PC-3 (cell line): ENCODE results near the gene NOP53. TPM values are rescaled to one million over a fixed set of nuclear protein-coding genes. Genes with fewer than 3 reads are reported as not detected.
"Not testable (repeated sequence)": the region's sequence is repeated elsewhere in the genome, so short reads cannot be mapped to it uniquely, and the experiment has no call there.

Experiments used
- ATAC-seq: fragments of 200-7000 bp; cut with Tn5 transposase; 2 replicates; pipeline ENCODE4 v1.9.1; 2020; ENCODE audit warnings: mild to moderate bottlenecking, moderate library complexity
- BruUV-seq: library from RNA; stranded (reverse); fragments of 400-500 nt; replicated peaks from 2 replicates; lab custom pipeline; 2021; lab: Mats Ljungman, UMichigan
- CTCF ChIA-PET: fragments of 300-600 bp; sonication (Branson Sonifier 250); formaldehyde crosslinking; loops from one replicate; lab custom pipeline; 2022; ENCODE audit warnings: antibody characterized with exemption; lab: Charles Lee
- POLR2A ChIA-PET: fragments of 300-600 bp; sonication (Branson Sonifier 250); formaldehyde crosslinking; loops from one replicate; lab custom pipeline; 2022; ENCODE audit warnings: antibody characterized with exemption; ENCODE audit not compliant: unreplicated experiment; lab: Charles Lee
- DNase-seq: peaks from one replicate; pipeline ENCODE4 v3.0.0-alpha.2; 2015
- H2AFZ ChIP-seq: fragments of 300-600 bp; sonication (generic); 2 replicates; pipeline ENCODE4 v1.6.0; 2016; ENCODE audit warnings: antibody characterized with exemption, low read length
- H3F3A ChIP-seq: fragments of 300-600 bp; sonication (generic); one replicate; pipeline ENCODE4 v1.6.0; 2017; ENCODE audit warnings: antibody characterized with exemption, low read length, control low read depth, mild to moderate bottlenecking; ENCODE audit not compliant: unreplicated experiment
- H3K27ac ChIP-seq: fragments of 300-600 bp; sonication (generic); 2 replicates; pipeline ENCODE4 v1.5.1; 2016; ENCODE audit warnings: mild to moderate bottlenecking, low read length
- H3K27me3 ChIP-seq: fragments of 300-600 bp; sonication (generic); 2 replicates; pipeline ENCODE4 v1.6.1; 2016; ENCODE audit warnings: low read length, mixed read lengths
- H3K36me3 ChIP-seq: fragments of 300-600 bp; sonication (generic); 2 replicates; pipeline ENCODE4 v1.6.1; 2016; ENCODE audit warnings: low read depth, mixed run types, low read length, mixed read lengths
- H3K4me1 ChIP-seq: fragments of 300-600 bp; sonication (generic); 2 replicates; pipeline ENCODE4 v1.5.1; 2016; ENCODE audit warnings: low read length; ENCODE audit not compliant: insufficient read depth
- H3K4me2 ChIP-seq: fragments of 300-600 bp; sonication (generic); 2 replicates; pipeline ENCODE4 v1.6.0; 2016; ENCODE audit warnings: low read length
- H3K4me3 ChIP-seq: fragments of 300-600 bp; sonication (generic); 2 replicates; pipeline ENCODE4 v1.5.1; 2016; ENCODE audit warnings: mild to moderate bottlenecking, low read length, mixed read lengths
- H3K79me2 ChIP-seq: fragments of 300-600 bp; sonication (generic); 2 replicates; pipeline ENCODE4 v1.6.1; 2017; ENCODE audit warnings: low read length, mixed read lengths
- H3K9ac ChIP-seq: fragments of 300-600 bp; sonication (generic); 2 replicates; pipeline ENCODE4 v1.6.0; 2016; ENCODE audit warnings: mild to moderate bottlenecking, low read length
- H3K9me2 ChIP-seq: fragments of 300-600 bp; sonication (generic); replicated peaks from 2 replicates; pipeline ENCODE4 v1.6.1; 2016; ENCODE audit warnings: mixed run types, low read length, mixed read lengths
- H3K9me3 ChIP-seq: fragments of 300-600 bp; sonication (generic); 2 replicates; pipeline ENCODE4 v1.6.1; 2016; ENCODE audit warnings: low read length, mixed read lengths
- H4K20me1 ChIP-seq: fragments of 300-600 bp; sonication (generic); 2 replicates; pipeline ENCODE4 v1.6.1; 2016; ENCODE audit warnings: low read length, mixed read lengths
- EZH2 ChIP-seq: fragments of 300-600 bp; sonication (generic); IDR thresholded peaks from one replicate; pipeline ENCODE4 v1.6.1; 2017; ENCODE audit warnings: antibody characterized with exemption, mild to moderate bottlenecking, low read length; ENCODE audit not compliant: unreplicated experiment
- EZH2phosphoT487 ChIP-seq: fragments of 300-600 bp; sonication (generic); IDR thresholded peaks from 2 replicates; pipeline ENCODE4 v1.6.1; 2018; ENCODE audit warnings: mild to moderate bottlenecking, antibody characterized with exemption, low read length, borderline replicate concordance
- intact Hi-C: fragments of 100-400 bp; cut with micrococcal nuclease; formaldehyde crosslinking; loops from 2 replicates; pipeline ENCODE4 v1.9.0; 2023
- total RNA-seq: library from RNA; depleted of rRNA; stranded (reverse); fragments of >200 nt; gene quantifications from 2 replicates; pipeline ENCODE4 v1.2.3, GENCODE V29; 2014
- TF ChIP-seq, protein P1 (sequence below): fragments of 300-600 bp; sonication (generic); conservative IDR thresholded peaks from 2 replicates; pipeline ENCODE4 v1.5.1; 2017; ENCODE audit warnings: antibody characterized with exemption, low read depth, mild to moderate bottlenecking, low read length

NOP53 gene
- total RNA-seq, 1 experiment from 2014 or later = 61.5 TPM

DNA sequence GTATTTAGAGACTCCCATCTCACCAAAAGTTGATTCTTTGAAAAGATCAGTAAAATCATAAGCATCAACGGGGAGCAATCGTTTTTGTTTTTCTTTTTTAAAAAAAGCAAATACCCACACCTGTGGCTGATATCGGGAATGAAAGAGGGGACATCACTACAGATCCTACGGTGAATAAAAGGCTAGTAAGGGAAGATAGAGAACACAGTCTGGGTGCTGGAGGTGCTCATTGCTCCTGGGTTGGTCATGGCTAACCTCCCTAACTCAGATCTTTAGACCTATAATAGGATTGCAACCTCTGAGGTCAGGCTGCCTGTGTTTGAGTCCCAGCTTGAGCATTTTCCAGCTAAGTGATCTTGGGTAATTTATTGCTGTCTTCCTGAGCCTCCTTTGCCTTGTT, 31.0 kb upstream of the NOP53 start:
- Histone ChIP-seq H3K9me2 (no peaks in the 10 kb centered on the region), H3K27ac (no peak overlapping the region), H3K27me3 (no peaks in the 10 kb centered on the region), H3F3A (no peaks in the 10 kb centered on the region), H3K9me3 (no peaks in the 10 kb centered on the region), H3K36me3 (no peaks in the 10 kb centered on the region), H3K4me3 (no peak overlapping the region), H4K20me1 (no peaks in the 10 kb centered on the region), H3K79me2 (no peaks in the 10 kb centered on the region), H3K4me1 (no peaks in the 10 kb centered on the region), H2AFZ (no peak overlapping the region), H3K4me2 (no peak overlapping the region), H3K9ac (no peak overlapping the region)
- DNase-seq = no peak
- CTCF ChIA-PET = interaction anchor here (2.6 kb wide), 1 partner anchor 29 kb away, joined by 8 read pairs; no protein-coding TSS in a partner anchor
- POLR2A ChIA-PET = no interaction called here
- intact Hi-C loops = no loop called here
- no peak for ATAC-seq
- BruUV-seq = no TSS peak
- TF ChIP-seq EZH2phosphoT487 (no peak), EZH2 (no peak)
- TF ChIP-seq, protein P1, sequence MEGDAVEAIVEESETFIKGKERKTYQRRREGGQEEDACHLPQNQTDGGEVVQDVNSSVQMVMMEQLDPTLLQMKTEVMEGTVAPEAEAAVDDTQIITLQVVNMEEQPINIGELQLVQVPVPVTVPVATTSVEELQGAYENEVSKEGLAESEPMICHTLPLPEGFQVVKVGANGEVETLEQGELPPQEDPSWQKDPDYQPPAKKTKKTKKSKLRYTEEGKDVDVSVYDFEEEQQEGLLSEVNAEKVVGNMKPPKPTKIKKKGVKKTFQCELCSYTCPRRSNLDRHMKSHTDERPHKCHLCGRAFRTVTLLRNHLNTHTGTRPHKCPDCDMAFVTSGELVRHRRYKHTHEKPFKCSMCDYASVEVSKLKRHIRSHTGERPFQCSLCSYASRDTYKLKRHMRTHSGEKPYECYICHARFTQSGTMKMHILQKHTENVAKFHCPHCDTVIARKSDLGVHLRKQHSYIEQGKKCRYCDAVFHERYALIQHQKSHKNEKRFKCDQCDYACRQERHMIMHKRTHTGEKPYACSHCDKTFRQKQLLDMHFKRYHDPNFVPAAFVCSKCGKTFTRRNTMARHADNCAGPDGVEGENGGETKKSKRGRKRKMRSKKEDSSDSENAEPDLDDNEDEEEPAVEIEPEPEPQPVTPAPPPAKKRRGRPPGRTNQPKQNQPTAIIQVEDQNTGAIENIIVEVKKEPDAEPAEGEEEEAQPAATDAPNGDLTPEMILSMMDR = no peak

DNA sequence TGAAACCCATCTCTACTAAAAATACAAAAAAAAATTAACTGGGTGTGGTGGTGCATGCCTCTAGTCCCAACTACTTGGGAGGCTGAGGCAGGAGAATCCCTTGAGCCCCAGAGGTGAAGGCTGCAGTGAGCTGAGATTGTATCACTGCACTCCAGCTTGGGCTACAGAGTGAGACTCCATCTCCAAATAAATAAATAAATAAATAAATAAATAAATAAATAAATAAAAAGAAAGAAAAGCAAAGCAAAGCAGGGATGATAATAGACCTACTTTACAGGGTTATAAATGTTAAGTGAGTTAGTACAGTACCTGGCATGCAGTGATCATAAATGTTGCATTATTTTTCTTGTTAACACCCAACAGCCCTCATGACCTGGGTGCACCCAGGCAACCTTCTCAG, 30.5 kb upstream of the NOP53 start:
- H3K9me2 ChIP-seq, intact Hi-C loops, H3K4me2 ChIP-seq, H4K20me1 ChIP-seq, H3K4me3 ChIP-seq, H3K4me1 ChIP-seq, ATAC-seq, H3K27ac ChIP-seq, H3K9ac ChIP-seq, DNase-seq, H3K36me3 ChIP-seq, BruUV-seq, H2AFZ ChIP-seq, H3K79me2 ChIP-seq, CTCF ChIA-PET, H3F3A ChIP-seq, H3K9me3 ChIP-seq, H3K27me3 ChIP-seq, POLR2A ChIA-PET: not testable (repeated sequence)

DNA sequence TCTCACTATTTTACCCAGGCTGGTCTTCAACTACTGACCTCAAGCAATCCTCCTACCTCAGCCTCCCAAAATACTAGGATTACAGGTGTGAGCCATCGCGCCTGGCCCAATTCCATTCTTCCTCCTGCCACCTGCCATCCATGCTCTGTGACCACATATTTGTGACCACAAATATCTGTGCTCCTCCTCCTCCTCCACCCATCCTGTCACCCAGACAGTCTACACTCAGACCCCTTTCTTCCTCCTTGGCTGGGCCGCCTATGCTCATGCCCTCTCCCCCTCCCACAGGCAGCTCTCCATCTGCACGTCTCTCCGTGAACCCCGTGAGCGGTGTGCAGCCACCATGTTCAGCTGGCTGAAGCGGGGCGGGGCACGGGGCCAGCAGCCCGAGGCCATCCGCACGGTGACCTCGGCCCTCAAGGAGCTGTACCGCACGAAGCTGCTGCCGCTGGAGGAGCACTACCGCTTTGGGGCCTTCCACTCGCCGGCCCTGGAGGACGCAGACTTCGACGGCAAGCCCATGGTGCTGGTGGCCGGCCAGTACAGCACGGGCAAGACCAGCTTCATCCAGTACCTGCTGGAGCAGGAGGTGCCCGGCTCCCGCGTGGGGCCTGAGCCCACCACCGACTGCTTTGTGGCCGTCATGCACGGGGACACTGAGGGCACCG, 28.9 kb upstream of the NOP53 start:
- no peaks in the 10 kb centered on the region for H4K20me1 ChIP-seq
- BruUV-seq = no TSS peak
- no peak overlapping the region for H3K4me3 ChIP-seq
- no peak overlapping the region for H3K27ac ChIP-seq
- intact Hi-C loops = no loop called here
- H3K79me2 ChIP-seq = no peaks in the 10 kb centered on the region
- DNase-seq (no peak), ATAC-seq (no peak)
- H2AFZ ChIP-seq = no peak overlapping the region
- H3K36me3 ChIP-seq = no peaks in the 10 kb centered on the region
- H3K9me2 ChIP-seq = no peaks in the 10 kb centered on the region
- POLR2A ChIA-PET = no interaction called here
- TF ChIP-seq, protein P1 = no peak
- TF ChIP-seq EZH2 (no peak), EZH2phosphoT487 (no peak)
- H3K9me3 ChIP-seq = no peaks in the 10 kb centered on the region
- no peaks in the 10 kb centered on the region for H3K4me1 ChIP-seq
- no peak overlapping the region for H3K9ac ChIP-seq
- H3K27me3 ChIP-seq = no peaks in the 10 kb centered on the region
- CTCF ChIA-PET = no interaction called here
- no peak overlapping the region for H3K4me2 ChIP-seq
- no peaks in the 10 kb centered on the region for H3F3A ChIP-seq

DNA sequence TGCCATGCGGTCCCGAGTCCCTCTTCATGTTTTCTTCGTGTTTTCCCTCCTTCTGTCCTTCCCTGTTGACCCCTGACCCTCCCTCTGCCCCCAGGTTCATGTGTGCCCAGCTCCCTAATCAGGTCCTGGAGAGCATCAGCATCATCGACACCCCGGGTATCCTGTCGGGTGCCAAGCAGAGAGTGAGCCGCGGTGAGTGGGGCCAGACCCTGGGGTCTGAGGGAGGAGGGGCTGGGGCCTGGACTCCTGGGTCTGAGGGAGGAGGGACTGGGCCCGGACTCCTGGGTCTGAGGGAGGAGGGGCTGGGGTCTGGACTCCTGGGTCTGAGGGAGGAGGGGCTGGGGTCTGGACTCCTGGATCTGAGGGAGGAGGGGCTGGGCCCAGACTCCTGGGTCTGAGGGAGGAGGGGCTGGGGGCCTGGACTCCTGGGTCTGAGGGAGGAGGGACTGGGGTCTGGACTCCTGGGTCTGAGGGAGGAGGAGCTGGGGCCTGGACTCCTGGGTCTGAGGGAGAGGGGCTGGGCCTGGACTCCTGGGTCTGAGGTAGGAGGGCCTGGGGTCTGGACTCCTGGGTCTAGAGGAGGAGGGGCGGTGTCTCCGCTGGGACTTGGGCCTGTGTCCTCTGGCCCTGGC, 26.8 kb upstream of the NOP53 start:
- H3K4me3 ChIP-seq, intact Hi-C loops, H3K4me1 ChIP-seq, H3K27ac ChIP-seq, H4K20me1 ChIP-seq, H2AFZ ChIP-seq, DNase-seq, H3K36me3 ChIP-seq, H3K4me2 ChIP-seq, H3F3A ChIP-seq, H3K9me3 ChIP-seq, ATAC-seq, H3K9me2 ChIP-seq, BruUV-seq, POLR2A ChIA-PET, CTCF ChIA-PET, H3K27me3 ChIP-seq, H3K79me2 ChIP-seq, H3K9ac ChIP-seq: not testable (repeated sequence)
